SK-N-SH treated with all-trans-retinoic acid at 6 μM for 48 hours (cell line): ENCODE measurements around the gene ORC3.

Experiments
- ESRRG ChIP-seq: fragments of 250-450 bp; sonication (Bioruptor Pico); IDR thresholded peaks from 2 replicates; pipeline ENCODE4 v1.6.1; 2021; ENCODE audit warnings: mild to moderate bottlenecking
- ISL1 ChIP-seq: fragments of 250-450 bp; sonication (Bioruptor Pico); IDR thresholded peaks from 2 replicates; pipeline ENCODE4 v2.1.2; 2022; ENCODE audit warnings: mild to moderate bottlenecking, moderate library complexity
- PATZ1 ChIP-seq: fragments of 250-450 bp; sonication (Bioruptor Pico); IDR thresholded peaks from 2 replicates; pipeline ENCODE4 v1.8.0; 2020; ENCODE audit warnings: mild to moderate bottlenecking, moderate library complexity, borderline replicate concordance
- POU6F1 ChIP-seq: fragments of 250-450 bp; sonication (Bioruptor Pico); IDR thresholded peaks from 2 replicates; pipeline ENCODE4 v1.8.0; 2021; ENCODE audit warnings: low read depth, mild to moderate bottlenecking, moderate library complexity, borderline replicate concordance
- RARB ChIP-seq: fragments of 250-450 bp; sonication (Bioruptor Pico); IDR thresholded peaks from 2 replicates; pipeline ENCODE4 v1.8.0; 2021; ENCODE audit warnings: mild to moderate bottlenecking, moderate library complexity
- SNAI2 ChIP-seq: fragments of 250-450 bp; sonication (Bioruptor Pico); IDR thresholded peaks from 2 replicates; pipeline ENCODE4 v1.5.0; 2020; ENCODE audit warnings: mild to moderate bottlenecking, moderate library complexity
- TCF4 ChIP-seq: fragments of 250-450 bp; sonication (Bioruptor Pico); IDR thresholded peaks from 2 replicates; pipeline ENCODE4 v1.8.0; 2021; ENCODE audit warnings: mild to moderate bottlenecking, moderate library complexity, borderline replicate concordance
- TOX ChIP-seq: fragments of 250-450 bp; sonication (Bioruptor Pico); IDR thresholded peaks from 2 replicates; pipeline ENCODE4 v1.8.0; 2021; ENCODE audit warnings: mild to moderate bottlenecking, moderate library complexity, borderline replicate concordance
- TSHZ2 ChIP-seq: fragments of 250-450 bp; sonication (Bioruptor Pico); IDR thresholded peaks from 2 replicates; pipeline ENCODE4 v1.5.0; 2020; ENCODE audit warnings: mild to moderate bottlenecking, moderate library complexity
- ZFP3 ChIP-seq: fragments of 250-450 bp; sonication (Bioruptor Pico); IDR thresholded peaks from 2 replicates; pipeline ENCODE4 v1.5.0; 2020; ENCODE audit warnings: mild to moderate bottlenecking, moderate library complexity
- ZNF565 ChIP-seq: fragments of 450-650 bp; formaldehyde crosslinking; conservative IDR thresholded peaks from 2 replicates; pipeline ENCODE4 v1.5.0; 2020; ENCODE audit warnings: low read depth, mild to moderate bottlenecking, moderate library complexity
- ZNF70 ChIP-seq: fragments of 450-650 bp; formaldehyde crosslinking; IDR thresholded peaks from 2 replicates; pipeline ENCODE4 v1.5.0; 2020; ENCODE audit warnings: mild to moderate bottlenecking, moderate library complexity
- ZNF8 ChIP-seq: fragments of 450-650 bp; formaldehyde crosslinking; IDR thresholded peaks from 2 replicates; pipeline ENCODE4 v1.5.0; 2020; ENCODE audit warnings: mild to moderate bottlenecking, moderate library complexity
- TF ChIP-seq, protein P1 (sequence below): fragments of 250-450 bp; sonication (Bioruptor Pico); IDR thresholded peaks from 2 replicates; pipeline ENCODE4 v1.5.1; 2020; ENCODE audit warnings: low read depth, mild to moderate bottlenecking, moderate library complexity

DNA sequence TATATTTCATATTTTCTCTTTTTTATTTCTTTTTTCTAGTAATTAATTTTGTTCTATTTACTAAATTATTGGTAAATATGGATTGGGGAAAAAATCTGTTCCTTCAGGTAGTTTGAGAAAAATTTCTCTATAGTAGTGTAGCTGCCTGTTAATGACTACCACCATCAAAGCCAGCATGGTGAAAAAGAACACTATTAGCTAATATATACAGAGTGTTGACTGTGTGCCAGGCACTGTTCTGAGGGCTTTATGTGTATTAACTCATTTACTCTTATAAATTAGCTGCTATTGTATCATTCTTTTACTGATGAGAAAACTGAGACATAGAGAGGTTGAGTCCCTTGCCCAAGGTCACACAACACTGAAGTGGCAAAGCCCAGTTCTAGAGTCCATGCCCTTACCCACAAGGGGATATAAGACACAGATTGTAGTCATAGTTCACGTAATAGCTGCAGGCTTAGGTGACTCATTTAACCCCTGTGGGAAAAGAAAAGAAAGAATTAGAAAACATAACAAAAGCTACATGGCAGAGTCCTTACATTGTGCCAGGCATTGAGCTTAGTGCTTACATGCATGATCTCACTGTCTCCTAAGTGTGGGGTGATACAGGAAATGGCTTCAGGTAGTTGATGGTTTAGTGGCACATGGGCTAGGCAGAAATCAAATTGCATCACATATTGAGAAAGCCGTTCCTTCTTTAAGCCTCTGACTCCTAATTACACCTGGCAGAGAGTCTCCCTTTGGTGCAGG is 124.3 kb downstream of the ORC3 start:
- TF ChIP-seq ISL1 (CRISPR knock-in tag) (no peak), ZNF565 (CRISPR knock-in tag) (no peak), SNAI2 (CRISPR knock-in tag) (no peak), ZFP3 (CRISPR knock-in tag) (no peak), TOX (no peak), ESRRG (CRISPR knock-in tag) (no peak), TSHZ2 (no peak), POU6F1 (no peak), PATZ1 (no peak), ZNF70 (CRISPR knock-in tag) (no peak), RARB (no peak), TCF4 (CRISPR knock-in tag) (no peak), ZNF8 (no peak)
- TF ChIP-seq, protein P1, sequence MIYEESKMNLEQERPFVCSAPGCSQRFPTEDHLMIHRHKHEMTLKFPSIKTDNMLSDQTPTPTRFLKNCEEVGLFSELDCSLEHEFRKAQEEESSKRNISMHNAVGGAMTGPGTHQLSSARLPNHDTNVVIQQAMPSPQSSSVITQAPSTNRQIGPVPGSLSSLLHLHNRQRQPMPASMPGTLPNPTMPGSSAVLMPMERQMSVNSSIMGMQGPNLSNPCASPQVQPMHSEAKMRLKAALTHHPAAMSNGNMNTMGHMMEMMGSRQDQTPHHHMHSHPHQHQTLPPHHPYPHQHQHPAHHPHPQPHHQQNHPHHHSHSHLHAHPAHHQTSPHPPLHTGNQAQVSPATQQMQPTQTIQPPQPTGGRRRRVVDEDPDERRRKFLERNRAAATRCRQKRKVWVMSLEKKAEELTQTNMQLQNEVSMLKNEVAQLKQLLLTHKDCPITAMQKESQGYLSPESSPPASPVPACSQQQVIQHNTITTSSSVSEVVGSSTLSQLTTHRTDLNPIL: no peak
